HepG2 (cell line): ENCODE data around the gene DIPK1A. TPM values are rescaled to one million over a fixed set of nuclear protein-coding genes. Genes with fewer than 3 reads are reported as not detected.

ENCODE experiments used
- HNRNPLL ChIP-seq: fragments of 200-400 bp; formaldehyde crosslinking; IDR thresholded peaks from 2 replicates; pipeline ENCODE4 v1.6.1; 2017; ENCODE audit warnings: mild to moderate bottlenecking, low read depth, low read length; ENCODE audit not compliant: poor library complexity, severe bottlenecking
- KLF11 ChIP-seq: IDR thresholded peaks from 2 replicates; pipeline ENCODE4 v1.6.1; 2016; ENCODE audit warnings: missing compliant biosample characterization
- MED13 ChIP-seq: sonication (generic); formaldehyde crosslinking; IDR thresholded peaks from 2 replicates; pipeline ENCODE4 v1.5.0; 2020; ENCODE audit warnings: missing genetic modification reagents
- PATZ1 ChIP-seq: sonication (generic); formaldehyde crosslinking; IDR thresholded peaks from 2 replicates; pipeline ENCODE4 v1.4.0; 2020; ENCODE audit warnings: missing genetic modification reagents
- PTBP1 ChIP-seq: fragments of 200-400 bp; formaldehyde crosslinking; IDR thresholded peaks from 2 replicates; pipeline ENCODE4 v1.6.1; 2018; ENCODE audit warnings: low read length, low read depth; ENCODE audit not compliant: poor library complexity, severe bottlenecking
- REPIN1 ChIP-seq: sonication (generic); formaldehyde crosslinking; IDR thresholded peaks from 2 replicates; pipeline ENCODE4 v1.8.0; 2022; ENCODE audit warnings: missing genetic modification reagents, low read depth, mild to moderate bottlenecking, borderline replicate concordance
- RXRB ChIP-seq: IDR thresholded peaks from 2 replicates; pipeline ENCODE4 v1.6.1; 2016; ENCODE audit warnings: borderline replicate concordance, missing genetic modification reagents, missing compliant biosample characterization
- SRF ChIP-seq: IDR thresholded peaks from 2 replicates; pipeline ENCODE4 v1.6.1; 2011; ENCODE audit warnings: mild to moderate bottlenecking, low read depth, low read length, moderate library complexity
- ZFP90 ChIP-seq: sonication (generic); formaldehyde crosslinking; IDR thresholded peaks from 2 replicates; pipeline ENCODE4 v1.8.0; 2022; ENCODE audit warnings: missing genetic modification reagents, mild to moderate bottlenecking, inconsistent platforms, borderline replicate concordance
- ZFX ChIP-seq: sonication (generic); formaldehyde crosslinking; IDR thresholded peaks from 2 replicates; pipeline ENCODE4 v1.4.0; 2020; ENCODE audit warnings: mild to moderate bottlenecking, low read depth, missing genetic modification reagents, moderate library complexity
- ZNF556 ChIP-seq: sonication (generic); formaldehyde crosslinking; IDR thresholded peaks from 2 replicates; pipeline ENCODE4 v1.4.0; 2020; ENCODE audit warnings: mild to moderate bottlenecking, missing genetic modification reagents, borderline replicate concordance
- ZNF678 ChIP-seq: sonication (generic); formaldehyde crosslinking; IDR thresholded peaks from 2 replicates; pipeline ENCODE4 v1.4.0; 2020; ENCODE audit warnings: mild to moderate bottlenecking, missing genetic modification reagents
- ZNF775 ChIP-seq: sonication (generic); formaldehyde crosslinking; IDR thresholded peaks from 2 replicates; pipeline ENCODE4 v1.4.0; 2020; ENCODE audit warnings: missing genetic modification reagents, mild to moderate bottlenecking, moderate library complexity, borderline replicate concordance
- ZSCAN31 ChIP-seq: sonication (generic); formaldehyde crosslinking; IDR thresholded peaks from 2 replicates; pipeline ENCODE4 v1.5.0; 2020; ENCODE audit warnings: low read depth, mild to moderate bottlenecking, missing genetic modification reagents
- polyA plus RNA-seq, 8 experiments: library from polyadenylated mRNA; depleted of rRNA in 3 of 8; stranded (reverse) in 7 of 8; unstranded in 1 of 8; fragments of >200 nt; fragmentation: Illumina TruSeq in 4 of 8; extraction: Trizol in 4 of 8; gene quantifications; 2 replicates each; pipeline versions ENCODE4 v1.2.1 to v1.2.3, GENCODE V29; 2011 to 2016; ENCODE audit warnings: low read depth in 4 of 8, missing spikeins in 1 of 8, mixed read lengths in 1 of 8; ENCODE audit not compliant: insufficient read depth in 1 of 8
- total RNA-seq, 5 experiments: library from RNA; depleted of rRNA; stranded (reverse); fragments of >200 nt; fragmentation: Illumina TruSeq; extraction: Trizol; gene quantifications; 2 replicates each; pipeline ENCODE4 v1.2.3, GENCODE V29; 2016; ENCODE audit warnings: low read depth in 1 of 5
- TF ChIP-seq, protein P1 (sequence below): sonication (generic); formaldehyde crosslinking; IDR thresholded peaks from 2 replicates; pipeline ENCODE4 v1.9.0; 2021; ENCODE audit warnings: mild to moderate bottlenecking, missing genetic modification reagents
- TF ChIP-seq, protein P2 (sequence below): IDR thresholded peaks from 2 replicates; pipeline ENCODE4 v1.6.1; 2016; ENCODE audit warnings: missing genetic modification reagents, missing compliant biosample characterization
- TF ChIP-seq, protein P3 (sequence below): sonication (generic); formaldehyde crosslinking; IDR thresholded peaks from 2 replicates; pipeline ENCODE4 v1.4.0; 2020; ENCODE audit warnings: missing genetic modification reagents, borderline replicate concordance

DIPK1A gene
- total and polyA plus RNA-seq, 2 of the 13 experiments (the other 11 are each of a cell fraction or from before 2014, with no cell fraction given) = 8.4 TPM

GRCh38 chr1:92961131-92961895 lies at the start of gene DIPK1A (continued):
- TF ChIP-seq, protein P1, sequence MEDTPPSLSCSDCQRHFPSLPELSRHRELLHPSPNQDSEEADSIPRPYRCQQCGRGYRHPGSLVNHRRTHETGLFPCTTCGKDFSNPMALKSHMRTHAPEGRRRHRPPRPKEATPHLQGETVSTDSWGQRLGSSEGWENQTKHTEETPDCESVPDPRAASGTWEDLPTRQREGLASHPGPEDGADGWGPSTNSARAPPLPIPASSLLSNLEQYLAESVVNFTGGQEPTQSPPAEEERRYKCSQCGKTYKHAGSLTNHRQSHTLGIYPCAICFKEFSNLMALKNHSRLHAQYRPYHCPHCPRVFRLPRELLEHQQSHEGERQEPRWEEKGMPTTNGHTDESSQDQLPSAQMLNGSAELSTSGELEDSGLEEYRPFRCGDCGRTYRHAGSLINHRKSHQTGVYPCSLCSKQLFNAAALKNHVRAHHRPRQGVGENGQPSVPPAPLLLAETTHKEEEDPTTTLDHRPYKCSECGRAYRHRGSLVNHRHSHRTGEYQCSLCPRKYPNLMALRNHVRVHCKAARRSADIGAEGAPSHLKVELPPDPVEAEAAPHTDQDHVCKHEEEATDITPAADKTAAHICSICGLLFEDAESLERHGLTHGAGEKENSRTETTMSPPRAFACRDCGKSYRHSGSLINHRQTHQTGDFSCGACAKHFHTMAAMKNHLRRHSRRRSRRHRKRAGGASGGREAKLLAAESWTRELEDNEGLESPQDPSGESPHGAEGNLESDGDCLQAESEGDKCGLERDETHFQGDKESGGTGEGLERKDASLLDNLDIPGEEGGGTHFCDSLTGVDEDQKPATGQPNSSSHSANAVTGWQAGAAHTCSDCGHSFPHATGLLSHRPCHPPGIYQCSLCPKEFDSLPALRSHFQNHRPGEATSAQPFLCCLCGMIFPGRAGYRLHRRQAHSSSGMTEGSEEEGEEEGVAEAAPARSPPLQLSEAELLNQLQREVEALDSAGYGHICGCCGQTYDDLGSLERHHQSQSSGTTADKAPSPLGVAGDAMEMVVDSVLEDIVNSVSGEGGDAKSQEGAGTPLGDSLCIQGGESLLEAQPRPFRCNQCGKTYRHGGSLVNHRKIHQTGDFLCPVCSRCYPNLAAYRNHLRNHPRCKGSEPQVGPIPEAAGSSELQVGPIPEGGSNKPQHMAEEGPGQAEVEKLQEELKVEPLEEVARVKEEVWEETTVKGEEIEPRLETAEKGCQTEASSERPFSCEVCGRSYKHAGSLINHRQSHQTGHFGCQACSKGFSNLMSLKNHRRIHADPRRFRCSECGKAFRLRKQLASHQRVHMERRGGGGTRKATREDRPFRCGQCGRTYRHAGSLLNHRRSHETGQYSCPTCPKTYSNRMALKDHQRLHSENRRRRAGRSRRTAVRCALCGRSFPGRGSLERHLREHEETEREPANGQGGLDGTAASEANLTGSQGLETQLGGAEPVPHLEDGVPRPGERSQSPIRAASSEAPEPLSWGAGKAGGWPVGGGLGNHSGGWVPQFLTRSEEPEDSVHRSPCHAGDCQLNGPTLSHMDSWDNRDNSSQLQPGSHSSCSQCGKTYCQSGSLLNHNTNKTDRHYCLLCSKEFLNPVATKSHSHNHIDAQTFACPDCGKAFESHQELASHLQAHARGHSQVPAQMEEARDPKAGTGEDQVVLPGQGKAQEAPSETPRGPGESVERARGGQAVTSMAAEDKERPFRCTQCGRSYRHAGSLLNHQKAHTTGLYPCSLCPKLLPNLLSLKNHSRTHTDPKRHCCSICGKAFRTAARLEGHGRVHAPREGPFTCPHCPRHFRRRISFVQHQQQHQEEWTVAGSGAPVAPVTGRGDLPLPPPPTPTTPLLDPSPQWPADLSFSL (CRISPR knock-in tag) = no peak
- TF ChIP-seq ZSCAN31 (CRISPR knock-in tag) (peak; percentile 80; the same call in 1 of the 2 replicates), KLF11 (CRISPR knock-in tag) (no peak), REPIN1 (CRISPR knock-in tag) (0 out of 2 replicates have a peak, but pooled peaks have one; percentile 40), PTBP1 (no peak), PATZ1 (peak; percentile 73), ZNF775 (CRISPR knock-in tag) (no peak), SRF (peak; percentile 44; the same call in 1 of the 2 replicates), ZFP90 (CRISPR knock-in tag) (no peak; the same call in 1 of the 2 replicates), RXRB (peak; percentile 27; the same call in 1 of the 2 replicates), MED13 (CRISPR knock-in tag) (peak; percentile 42; the same call in 1 of the 2 replicates), ZFX (CRISPR knock-in tag) (peak; percentile 79), HNRNPLL (no peak), ZNF678 (peak; percentile 83; the same call in 1 of the 2 replicates), ZNF556 (CRISPR knock-in tag) (0 out of 2 replicates have a peak, but pooled peaks have one; percentile 70)
- TF ChIP-seq, protein P2, sequence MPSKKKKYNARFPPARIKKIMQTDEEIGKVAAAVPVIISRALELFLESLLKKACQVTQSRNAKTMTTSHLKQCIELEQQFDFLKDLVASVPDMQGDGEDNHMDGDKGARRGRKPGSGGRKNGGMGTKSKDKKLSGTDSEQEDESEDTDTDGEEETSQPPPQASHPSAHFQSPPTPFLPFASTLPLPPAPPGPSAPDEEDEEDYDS (CRISPR knock-in tag) = no peak
- TF ChIP-seq, protein P3, sequence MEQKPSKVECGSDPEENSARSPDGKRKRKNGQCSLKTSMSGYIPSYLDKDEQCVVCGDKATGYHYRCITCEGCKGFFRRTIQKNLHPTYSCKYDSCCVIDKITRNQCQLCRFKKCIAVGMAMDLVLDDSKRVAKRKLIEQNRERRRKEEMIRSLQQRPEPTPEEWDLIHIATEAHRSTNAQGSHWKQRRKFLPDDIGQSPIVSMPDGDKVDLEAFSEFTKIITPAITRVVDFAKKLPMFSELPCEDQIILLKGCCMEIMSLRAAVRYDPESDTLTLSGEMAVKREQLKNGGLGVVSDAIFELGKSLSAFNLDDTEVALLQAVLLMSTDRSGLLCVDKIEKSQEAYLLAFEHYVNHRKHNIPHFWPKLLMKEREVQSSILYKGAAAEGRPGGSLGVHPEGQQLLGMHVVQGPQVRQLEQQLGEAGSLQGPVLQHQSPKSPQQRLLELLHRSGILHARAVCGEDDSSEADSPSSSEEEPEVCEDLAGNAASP (CRISPR knock-in tag) = no peak
